Astrocyte of the cerebellum (primary cell): ENCODE measurements around the gene GPR85.

ENCODE experiments used
- DNase-seq: peaks from one replicate; pipeline ENCODE4 v3.0.0-alpha.2; 2011; ENCODE audit warnings: low read depth
- H3K4me3 ChIP-seq: 2 replicates; pipeline ENCODE4 v1.5.1; 2011; ENCODE audit warnings: mild to moderate bottlenecking, low read depth, low read length, moderate library complexity
- in situ Hi-C: cut with HindIII; loops from 2 replicates; pipeline ENCODE4 v1.10.0; 2017; ENCODE audit warnings: low sequenced_read_pairs
- TF ChIP-seq, protein P1 (sequence below): IDR thresholded peaks from 2 replicates; pipeline ENCODE4 v1.5.1; 2012; ENCODE audit warnings: low read length, low read depth, moderate library complexity, mild to moderate bottlenecking; ENCODE audit errors: missing control alignments

Gene GPR85

DNA sequence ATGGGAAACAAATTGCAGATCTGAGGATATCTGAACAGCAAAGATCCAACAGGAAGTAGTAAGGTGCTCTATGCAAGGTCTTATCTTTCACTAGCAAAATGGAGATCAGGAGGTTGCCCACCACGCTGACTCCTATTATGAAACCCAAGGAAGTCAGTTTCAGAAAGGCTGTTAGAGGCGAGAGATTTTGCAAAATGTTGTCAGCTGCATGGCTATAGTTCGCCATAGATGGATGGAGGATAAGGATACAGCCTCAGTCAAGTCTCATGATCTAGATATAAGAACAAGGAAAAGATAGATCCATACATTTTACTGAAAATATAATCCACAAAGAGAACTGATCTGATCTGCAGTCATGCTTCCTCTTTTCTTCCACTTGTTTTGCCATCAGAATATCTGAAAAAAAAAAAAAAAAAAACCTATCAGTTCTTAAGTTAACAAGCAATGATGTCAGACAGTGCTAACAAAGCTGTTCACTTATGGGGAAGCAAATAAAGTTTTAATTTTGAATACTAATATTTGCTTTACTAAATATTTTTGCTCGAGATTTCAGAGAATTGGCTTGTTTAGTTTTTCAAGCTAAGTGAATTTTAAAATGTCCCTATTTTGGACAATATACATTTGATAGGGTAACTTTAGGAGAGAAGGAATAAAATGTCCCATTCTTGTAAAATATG is 2.0 kb downstream of the GPR85 start:
- DNase-seq: no peak
- no peak overlapping the region for H3K4me3 ChIP-seq
- TF ChIP-seq, protein P1, sequence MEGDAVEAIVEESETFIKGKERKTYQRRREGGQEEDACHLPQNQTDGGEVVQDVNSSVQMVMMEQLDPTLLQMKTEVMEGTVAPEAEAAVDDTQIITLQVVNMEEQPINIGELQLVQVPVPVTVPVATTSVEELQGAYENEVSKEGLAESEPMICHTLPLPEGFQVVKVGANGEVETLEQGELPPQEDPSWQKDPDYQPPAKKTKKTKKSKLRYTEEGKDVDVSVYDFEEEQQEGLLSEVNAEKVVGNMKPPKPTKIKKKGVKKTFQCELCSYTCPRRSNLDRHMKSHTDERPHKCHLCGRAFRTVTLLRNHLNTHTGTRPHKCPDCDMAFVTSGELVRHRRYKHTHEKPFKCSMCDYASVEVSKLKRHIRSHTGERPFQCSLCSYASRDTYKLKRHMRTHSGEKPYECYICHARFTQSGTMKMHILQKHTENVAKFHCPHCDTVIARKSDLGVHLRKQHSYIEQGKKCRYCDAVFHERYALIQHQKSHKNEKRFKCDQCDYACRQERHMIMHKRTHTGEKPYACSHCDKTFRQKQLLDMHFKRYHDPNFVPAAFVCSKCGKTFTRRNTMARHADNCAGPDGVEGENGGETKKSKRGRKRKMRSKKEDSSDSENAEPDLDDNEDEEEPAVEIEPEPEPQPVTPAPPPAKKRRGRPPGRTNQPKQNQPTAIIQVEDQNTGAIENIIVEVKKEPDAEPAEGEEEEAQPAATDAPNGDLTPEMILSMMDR: no peak
- in situ Hi-C loops: no loop called here

DNA sequence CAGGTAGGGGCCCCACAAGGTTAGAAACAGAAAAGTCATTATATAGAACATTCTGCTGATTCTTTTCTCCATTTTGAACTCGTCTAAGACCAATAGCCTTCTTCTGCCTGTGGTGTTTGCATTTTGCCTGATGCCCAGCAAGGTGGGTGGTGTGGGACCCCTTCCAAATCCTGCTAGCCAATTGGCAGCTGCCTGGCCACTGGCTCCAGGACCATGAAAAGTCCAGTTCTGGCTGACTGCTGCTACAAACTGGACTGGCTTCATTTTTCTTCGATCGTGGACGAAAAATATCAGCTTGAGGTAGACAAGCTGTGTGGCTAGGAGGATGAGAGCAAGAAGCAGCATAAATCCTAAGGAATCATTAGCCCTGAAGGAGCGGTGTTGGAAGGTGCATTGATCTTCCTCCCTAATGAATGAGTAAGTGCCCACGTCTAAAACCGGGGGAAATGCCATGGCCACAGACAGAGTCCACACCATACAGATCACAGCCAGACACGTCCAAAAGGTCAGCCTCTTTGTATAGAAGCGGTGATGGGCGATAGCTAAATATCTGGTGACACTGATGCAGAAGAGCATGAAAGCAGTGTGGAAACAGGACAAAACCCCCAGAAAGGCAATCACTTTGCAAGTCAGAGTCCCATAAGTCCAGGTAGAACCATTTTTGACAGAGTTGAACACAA is 2.7 kb downstream of the GPR85 start:
- in situ Hi-C loops: no loop called here
- DNase-seq: no peak
- TF ChIP-seq, protein P1: no peak
- H3K4me3 ChIP-seq: no peak overlapping the region

DNA sequence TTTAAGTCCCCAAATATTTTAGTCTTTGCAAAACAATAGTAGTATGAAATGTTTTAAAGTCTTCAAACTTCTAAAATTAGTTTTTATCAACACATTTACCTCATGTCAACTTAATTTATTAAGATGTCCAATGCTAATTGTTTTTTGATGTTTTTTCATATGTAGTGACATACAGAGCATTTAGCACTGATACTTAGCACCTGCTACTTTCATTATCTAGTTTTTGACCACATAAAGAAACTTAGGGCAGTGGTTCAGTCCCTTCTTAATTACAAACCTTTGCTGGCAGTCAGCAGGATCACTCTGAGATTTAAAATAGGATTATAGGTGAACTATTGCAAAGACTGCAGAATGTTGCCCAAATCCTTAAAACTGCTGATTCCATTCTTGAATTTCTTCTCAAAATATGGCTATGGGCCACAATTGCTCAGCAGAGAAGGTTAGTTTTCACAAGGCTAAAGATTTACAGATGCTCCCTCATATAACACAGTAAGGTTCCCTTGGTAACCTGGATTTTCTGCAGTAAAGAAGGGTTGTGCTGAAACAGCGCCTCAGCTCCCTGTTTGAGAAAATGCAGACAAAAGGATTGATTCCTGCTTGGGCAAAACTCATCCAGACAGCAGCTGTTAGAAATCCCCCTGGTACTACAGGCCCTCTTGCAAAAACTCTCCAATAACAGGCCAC is 3.4 kb downstream of the GPR85 start:
- in situ Hi-C loops: no loop called here
- H3K4me3 ChIP-seq: no peak overlapping the region
- DNase-seq: no peak
- TF ChIP-seq, protein P1: no peak

DNA sequence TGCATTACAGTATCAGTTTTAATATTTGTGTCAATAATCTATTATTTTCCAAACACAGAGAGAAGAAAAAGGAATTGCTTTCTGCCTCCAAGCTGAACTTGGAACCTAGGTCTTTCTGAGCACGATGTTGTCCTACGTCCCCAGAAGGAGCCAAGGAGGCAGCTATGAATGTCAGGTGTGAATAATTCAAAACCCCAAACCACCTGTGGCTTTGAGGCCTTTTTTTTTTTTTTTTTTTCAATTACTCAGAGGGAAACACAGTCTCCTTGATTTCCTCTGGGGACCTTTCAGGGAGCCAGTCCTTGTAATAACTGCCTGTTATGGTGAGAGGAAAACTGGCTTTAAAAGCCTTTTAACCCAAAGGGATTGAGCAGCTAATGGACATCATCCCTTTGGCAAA is 8.3 kb downstream of the GPR85 start:
- no peak overlapping the region for H3K4me3 ChIP-seq
- DNase-seq: no peak
- in situ Hi-C loops: no loop called here
- TF ChIP-seq, protein P1: no peak

DNA sequence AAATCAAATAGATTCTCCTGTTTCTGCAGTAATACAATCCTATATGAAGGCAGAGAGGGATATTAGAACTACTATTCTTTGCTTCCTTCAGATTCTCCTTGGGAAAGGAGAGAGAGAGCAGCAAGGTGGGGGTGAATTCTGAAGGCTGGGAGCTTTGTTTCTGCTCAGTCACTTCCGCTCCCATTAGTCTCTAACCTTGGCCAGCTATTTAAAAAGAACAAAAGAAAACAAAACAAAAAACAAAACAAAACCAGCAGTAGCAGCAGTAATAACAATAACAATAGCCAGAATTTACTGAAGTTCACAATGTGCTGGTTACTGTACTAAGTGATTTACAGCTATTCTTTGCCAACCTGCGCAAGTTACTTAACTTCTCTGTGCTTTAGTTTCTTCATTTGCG is 9.9 kb downstream of the GPR85 start:
- in situ Hi-C loops: no loop called here
- TF ChIP-seq, protein P1: no peak
- no peak for DNase-seq
- H3K4me3 ChIP-seq: no peak overlapping the region

DNA sequence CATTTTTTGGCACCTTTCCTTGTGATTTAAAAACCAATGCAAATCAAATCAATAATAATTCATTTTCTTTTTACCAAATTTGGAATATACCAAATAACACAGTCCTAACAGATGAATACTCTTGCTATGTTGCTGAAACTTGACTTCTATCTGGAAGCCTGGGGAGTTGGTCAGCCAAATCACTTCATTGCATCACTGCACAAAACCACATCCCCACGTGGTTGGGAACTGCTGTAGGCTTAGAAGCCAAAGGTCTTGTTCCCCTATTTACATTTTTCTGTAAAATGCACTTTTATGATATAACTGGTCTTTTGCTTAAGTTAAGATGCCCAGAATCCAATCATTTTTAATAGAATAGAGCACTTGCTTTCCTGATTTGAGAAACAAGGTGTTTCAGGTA is 15.2 kb downstream of the GPR85 start:
- TF ChIP-seq, protein P1: no peak
- in situ Hi-C loops: no loop called here
- no peak overlapping the region for H3K4me3 ChIP-seq
- no peak for DNase-seq
